ENCODE measurements around the gene BCL2.

BCL2 gene

DNA sequence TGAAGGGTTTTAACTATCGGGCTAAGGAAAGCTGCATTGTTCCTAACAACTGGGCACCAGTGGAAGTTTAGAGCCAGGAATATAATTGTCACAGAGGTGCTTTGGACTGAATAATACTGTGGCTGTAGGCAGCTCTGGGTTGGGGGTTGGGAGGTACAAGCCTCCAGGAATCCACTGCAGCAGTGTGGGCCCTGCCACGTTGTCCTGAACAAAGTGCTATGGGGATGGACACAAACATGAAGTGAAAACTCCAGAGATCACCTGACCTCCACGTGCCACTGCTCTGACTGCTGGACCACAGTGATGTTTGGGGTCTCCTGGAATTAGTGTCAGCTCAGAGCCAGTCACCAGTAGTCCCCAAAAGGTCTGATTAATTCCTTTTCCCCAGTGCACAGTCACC, 110.9 kb downstream of the BCL2 start:
- no peak for DNase-seq (ENCODE audit: low read depth)
- peak overlapping the region; percentile 51 for H3K4me3 ChIP-seq (ENCODE audit: low read depth, low read length)
- TF ChIP-seq, protein P1, sequence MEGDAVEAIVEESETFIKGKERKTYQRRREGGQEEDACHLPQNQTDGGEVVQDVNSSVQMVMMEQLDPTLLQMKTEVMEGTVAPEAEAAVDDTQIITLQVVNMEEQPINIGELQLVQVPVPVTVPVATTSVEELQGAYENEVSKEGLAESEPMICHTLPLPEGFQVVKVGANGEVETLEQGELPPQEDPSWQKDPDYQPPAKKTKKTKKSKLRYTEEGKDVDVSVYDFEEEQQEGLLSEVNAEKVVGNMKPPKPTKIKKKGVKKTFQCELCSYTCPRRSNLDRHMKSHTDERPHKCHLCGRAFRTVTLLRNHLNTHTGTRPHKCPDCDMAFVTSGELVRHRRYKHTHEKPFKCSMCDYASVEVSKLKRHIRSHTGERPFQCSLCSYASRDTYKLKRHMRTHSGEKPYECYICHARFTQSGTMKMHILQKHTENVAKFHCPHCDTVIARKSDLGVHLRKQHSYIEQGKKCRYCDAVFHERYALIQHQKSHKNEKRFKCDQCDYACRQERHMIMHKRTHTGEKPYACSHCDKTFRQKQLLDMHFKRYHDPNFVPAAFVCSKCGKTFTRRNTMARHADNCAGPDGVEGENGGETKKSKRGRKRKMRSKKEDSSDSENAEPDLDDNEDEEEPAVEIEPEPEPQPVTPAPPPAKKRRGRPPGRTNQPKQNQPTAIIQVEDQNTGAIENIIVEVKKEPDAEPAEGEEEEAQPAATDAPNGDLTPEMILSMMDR (IDR thresholded peaks at IDR 0.05; ENCODE audit: insufficient read depth, low read depth, low read length, missing control alignments), result no peak

DNA sequence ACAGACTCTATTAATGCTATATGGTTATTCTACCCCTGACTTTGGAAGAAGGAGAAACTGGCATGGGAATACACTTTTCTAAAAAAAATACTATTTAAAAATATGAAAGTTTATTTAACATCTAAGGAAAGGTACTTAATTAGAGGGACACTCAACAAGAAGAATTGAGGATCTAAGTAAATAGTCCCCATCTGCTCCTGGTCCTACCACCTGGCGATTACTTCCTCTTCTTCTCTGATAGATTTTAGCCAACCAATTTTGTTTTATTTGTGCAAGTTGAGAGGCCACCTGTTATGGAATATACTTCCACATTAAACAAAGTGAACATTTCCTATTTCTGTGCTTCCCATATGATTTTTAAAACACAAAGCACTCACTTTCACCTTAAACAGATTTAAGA, 111.7 kb downstream of the BCL2 start:
- no peak for DNase-seq (ENCODE audit: low read depth)
- TF ChIP-seq, protein P1 (IDR thresholded peaks at IDR 0.05; ENCODE audit: insufficient read depth, low read depth, low read length, missing control alignments), result no peak
- peak overlapping the region; percentile 51 for H3K4me3 ChIP-seq (ENCODE audit: low read depth, low read length)

GRCh38 chr18:63207143-63207790, 112.3 kb downstream of the BCL2 start:
- peak overlapping the region; percentile 51 for H3K4me3 ChIP-seq (ENCODE audit: low read depth, low read length)
- DNase-seq (ENCODE audit: low read depth), result peak; percentile 69
- TF ChIP-seq, protein P1 (IDR thresholded peaks at IDR 0.05; ENCODE audit: insufficient read depth, low read depth, low read length, missing control alignments), result no peak

GRCh38 chr18:63206433-63207142, 113.0 kb downstream of the BCL2 start:
- peak overlapping the region; percentile 51 for H3K4me3 ChIP-seq (ENCODE audit: low read depth, low read length)
- TF ChIP-seq, protein P1 (IDR thresholded peaks at IDR 0.05; ENCODE audit: insufficient read depth, low read depth, low read length, missing control alignments), result no peak
- no peak for DNase-seq (ENCODE audit: low read depth)

DNA sequence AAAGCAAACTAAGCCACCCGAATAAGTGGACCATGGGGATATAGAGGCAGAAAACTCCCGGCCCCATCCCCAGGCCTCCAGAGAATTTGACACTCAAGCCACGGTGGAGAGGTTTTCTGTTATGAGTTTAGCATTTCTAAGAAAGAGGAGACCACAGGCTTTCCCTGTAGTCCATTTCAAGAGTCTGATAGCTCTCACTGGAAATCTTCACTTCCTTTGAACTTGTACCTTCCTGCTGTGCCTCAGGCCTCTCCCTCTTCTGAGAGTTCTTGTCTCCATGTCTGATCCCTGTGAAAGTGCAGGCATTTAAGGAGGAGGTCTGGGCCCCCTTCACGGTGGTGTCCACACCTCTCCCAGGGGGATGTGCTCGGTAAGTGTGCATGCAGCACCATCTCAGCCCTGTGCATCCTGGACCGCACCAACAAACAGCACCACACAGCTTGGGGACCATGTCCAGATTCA, 113.7 kb downstream of the BCL2 start:
- H3K4me3 ChIP-seq (ENCODE audit: low read depth, low read length), result no peak overlapping the region; the same call in none of the 2 replicates
- TF ChIP-seq, protein P1 (IDR thresholded peaks at IDR 0.05; ENCODE audit: insufficient read depth, low read depth, low read length, missing control alignments), result no peak
- peak; percentile 30 for DNase-seq (ENCODE audit: low read depth)

DNA sequence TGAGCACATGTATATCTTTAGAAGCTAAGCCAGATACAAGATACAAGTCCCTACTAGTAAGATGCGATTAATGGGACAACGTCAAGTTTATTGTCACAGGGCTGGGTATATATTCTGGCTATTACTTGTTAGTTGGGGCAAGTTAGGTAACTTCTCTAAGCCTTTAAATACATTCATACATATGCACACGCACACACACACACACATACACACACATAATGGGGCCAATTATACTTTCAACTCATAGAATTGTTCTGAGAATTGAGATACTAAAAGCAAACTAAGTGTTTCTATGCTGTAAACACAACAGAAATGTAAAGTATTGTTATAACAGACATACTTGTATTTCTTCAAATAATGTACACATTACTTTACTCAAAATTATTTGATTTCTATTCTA, 116.1 kb downstream of the BCL2 start:
- TF ChIP-seq, protein P1 (IDR thresholded peaks at IDR 0.05; ENCODE audit: insufficient read depth, low read depth, low read length, missing control alignments), result no peak

More for the DNA sequence above, 116.1 kb downstream of the BCL2 start:
- H3K4me3 ChIP-seq (ENCODE audit: low read depth, low read length), result no peak overlapping the region
- DNase-seq (ENCODE audit: low read depth), result no peak
